ENCODE data around the gene ENO1. TPM values are rescaled to one million over a fixed set of nuclear protein-coding genes. Genes with fewer than 3 reads are reported as not detected.

ENO1 gene
- total RNA-seq, 3 donors from 2014 or later, result 383 to 734 (median 494) TPM

- ATAC-seq (peak; percentile 97), DNase-seq (peak; percentile 92 to 93 (median 93))
- Histone ChIP-seq H3K9me3 (no peaks in the 10 kb centered on the region), H3K36me3 (ENCODE audit: low read depth) (no peaks in the 10 kb centered on the region), H3K4me3 (no peak overlapping the region), H3K4me1 (ENCODE audit: low read depth) (peaks cover 20% of the 10 kb centered on the region)
- TF ChIP-seq CTCF (IDR thresholded peaks at IDR 0.05), result peak; percentile 90
- intact Hi-C loops (cut with DNase I, micrococcal nuclease), result no loop called here
Measured at GRCh38 chr1:8848663-8849386, 29.7 kb downstream of the ENO1 start.

- no peak for TF ChIP-seq CTCF (IDR thresholded peaks at IDR 0.05)
- intact Hi-C loops (cut with DNase I, micrococcal nuclease), result no loop called here
- peak; percentile 53 to 65 (median 57) for DNase-seq
- H3K9me3 ChIP-seq, result no peaks in the 10 kb centered on the region
- H3K36me3 ChIP-seq (ENCODE audit: low read depth), result no peaks in the 10 kb centered on the region
- H3K4me3 ChIP-seq, result no peak overlapping the region
- peaks cover 20% of the 10 kb centered on the region for H3K4me1 ChIP-seq (ENCODE audit: low read depth)
- ATAC-seq, result peak; percentile 71
Measured at GRCh38 chr1:8847990-8848389, 30.5 kb downstream of the ENO1 start.

GRCh38 chr1:8846263-8846662, 32.2 kb downstream of the ENO1 start:
- ATAC-seq, result no peak
- H3K4me1 ChIP-seq (ENCODE audit: low read depth), result peaks cover 20% of the 10 kb centered on the region
- TF ChIP-seq CTCF (IDR thresholded peaks at IDR 0.05), result no peak
- no peak for DNase-seq
- no peaks in the 10 kb centered on the region for H3K9me3 ChIP-seq
- H3K36me3 ChIP-seq (ENCODE audit: low read depth), result no peaks in the 10 kb centered on the region
- intact Hi-C loops (cut with DNase I, micrococcal nuclease), result no loop called here
- H3K4me3 ChIP-seq, result no peak overlapping the region

GRCh38 chr1:8845104-8846097, 33.1 kb downstream of the ENO1 start:
- intact Hi-C loops (cut with DNase I, micrococcal nuclease), result no loop called here
- H3K36me3 ChIP-seq (ENCODE audit: low read depth), result no peaks in the 10 kb centered on the region
- H3K4me1 ChIP-seq (ENCODE audit: low read depth), result peaks cover 20% of the 10 kb centered on the region
- no peak for ATAC-seq
- no peak overlapping the region for H3K4me3 ChIP-seq
- DNase-seq, result no peak
- H3K9me3 ChIP-seq, result no peaks in the 10 kb centered on the region
- TF ChIP-seq CTCF (IDR thresholded peaks at IDR 0.05), result no peak

- intact Hi-C loops (cut with DNase I, micrococcal nuclease), result no loop called here
- Histone ChIP-seq H3K9me3 (no peaks in the 10 kb centered on the region), H3K4me3 (no peak overlapping the region), H3K36me3 (ENCODE audit: low read depth) (no peaks in the 10 kb centered on the region), H3K4me1 (ENCODE audit: low read depth) (peaks cover 19% of the 10 kb centered on the region)
- no peak for TF ChIP-seq CTCF (IDR thresholded peaks at IDR 0.05)
- DNase-seq, result no peak
- no peak for ATAC-seq
Measured at GRCh38 chr1:8844501-8845006, 33.9 kb downstream of the ENO1 start.
